Sciatic nerve (tissue), 2 donors: ENCODE results near the gene ZNF684. TPM values are rescaled to one million over a fixed set of nuclear protein-coding genes. Genes with fewer than 3 reads are reported as not detected.
"Not testable (repeated sequence)": the region's sequence is repeated elsewhere in the genome, so short reads cannot be mapped to it uniquely, and the experiment has no call there.

Experiments
- ATAC-seq: fragments of 200-7000 bp; cut with Tn5 transposase; one replicate; pipeline ENCODE4 v1.9.1; 2020; ENCODE audit warnings: mild to moderate bottlenecking, moderate library complexity
- DNase-seq: peaks from one replicate; pipeline ENCODE4 v3.0.0-alpha.2; 2020; ENCODE audit warnings: low spot score
- intact Hi-C: fragments of 100-400 bp; cut with DNase I; formaldehyde crosslinking; loops from one replicate; pipeline ENCODE4 v1.14.2; 2022
- total RNA-seq: library from RNA; stranded (reverse); fragmentation: NEBNext Ultra II Directional; extraction: Animal tissue kit (Norgen Biotek cat#: 25700); gene quantifications from one replicate; pipeline ENCODE4 v1.2.1, GENCODE V29; 2021
- donor health status: DM: no; HTN: no; CAD: no.
- donor health status: DM: no; HTN: no; CAD: no.

The ZNF684 gene
- total RNA-seq, 1 donor from 2014 or later, result 7.0 TPM

- intact Hi-C loops, result no loop called here
- ATAC-seq (no peak), DNase-seq (no peak)
These were observed 33.1 kb downstream of the ZNF684 start for GRCh38 chr1:40564506-40564905.

- intact Hi-C loops, result no loop called here
- ATAC-seq (no peak), DNase-seq (no peak)
These were observed 33.5 kb downstream of the ZNF684 start for GRCh38 chr1:40564913-40565312.

GRCh38 chr1:40567825-40568224 is 36.4 kb downstream of the ZNF684 start:
- ATAC-seq (no peak), DNase-seq (no peak)
- intact Hi-C loops, result no loop called here

- DNase-seq, intact Hi-C loops, ATAC-seq: not testable (repeated sequence)
These were observed 43.4 kb downstream of the ZNF684 start for GRCh38 chr1:40574805-40575204.

- ATAC-seq (no peak), DNase-seq (no peak)
- intact Hi-C loops, result no loop called here
These were observed 43.9 kb downstream of the ZNF684 start for GRCh38 chr1:40575336-40575735.

GRCh38 chr1:40582116-40582515 is 50.7 kb downstream of the ZNF684 start:
- ATAC-seq (no peak), DNase-seq (no peak)
- intact Hi-C loops, result no loop called here

- ATAC-seq (peak; percentile 19), DNase-seq (no peak)
- intact Hi-C loops, result no loop called here
These were observed 52.5 kb downstream of the ZNF684 start for GRCh38 chr1:40583980-40584379.

GRCh38 chr1:40588586-40588985 is 57.1 kb downstream of the ZNF684 start:
- DNase-seq (no peak), ATAC-seq (no peak)
- intact Hi-C loops, result no loop called here

- intact Hi-C loops, result no loop called here
- ATAC-seq (peak; percentile 83), DNase-seq (no peak)
These were observed 60.8 kb downstream of the ZNF684 start for GRCh38 chr1:40592107-40592803.

GRCh38 chr1:40593449-40594186 is 62.2 kb downstream of the ZNF684 start:
- DNase-seq (no peak), ATAC-seq (no peak)
- intact Hi-C loops, result no loop called here

- ATAC-seq, result no peak
- intact Hi-C loops, result no loop called here
- DNase-seq, result no peak
These were observed 62.7 kb downstream of the ZNF684 start for GRCh38 chr1:40594187-40594531.

- ATAC-seq (no peak), DNase-seq (no peak)
- intact Hi-C loops, result no loop called here
These were observed 64.2 kb downstream of the ZNF684 start for GRCh38 chr1:40595623-40596022.

Other genes with a start within 250 kb of the ZNF684 start
- gene COL9A2, start 214.4 kb upstream of the ZNF684 start, total RNA-seq, result 3.9 TPM
- 24.0 TPM for gene SMAP2, start 157.9 kb upstream of the ZNF684 start, total RNA-seq
- 1.6 TPM for gene ZFP69B, start 81.2 kb upstream of the ZNF684 start, total RNA-seq
- 5.1 TPM for gene ZFP69, start 54.3 kb upstream of the ZNF684 start, total RNA-seq
- 5.2 TPM for gene EXO5, start 22.9 kb upstream of the ZNF684 start, total RNA-seq
- 8.7 TPM for gene RIMS3, start 134.0 kb downstream of the ZNF684 start, total RNA-seq
- 46.7 TPM for gene NFYC, start 160.1 kb downstream of the ZNF684 start, total RNA-seq